GM18499 (cell line): ENCODE data around the gene TAF5L.

Experiments
- ATAC-seq: cut with Tn5 transposase; IDR thresholded peaks from one replicate; pipeline ENCODE4 v1.9.1; 2021; ENCODE audit warnings: moderate number of reproducible peaks; ENCODE audit not compliant: insufficient read depth, unreplicated experiment

Gene TAF5L

GRCh38 chr1:229550812-229551567 is 74.9 kb downstream of the TAF5L start:
- ATAC-seq, result no peak

GRCh38 chr1:229547542-229547941 is 78.4 kb downstream of the TAF5L start:
- ATAC-seq, result no peak

- no peak for ATAC-seq
These were observed 81.3 kb downstream of the TAF5L start for GRCh38 chr1:229544587-229544986.
